22Rv1 (cell line): ENCODE data around the gene IL1R1.

Source experiments
- H3K27ac ChIP-seq: fragments of 450-650 bp; 2 replicates; pipeline ENCODE4 v1.5.1; 2017
- CTCF ChIP-seq: fragments of 450-650 bp; IDR thresholded peaks from 2 replicates; pipeline ENCODE4 v1.5.1; 2017; ENCODE audit warnings: mild to moderate bottlenecking
- ZFX ChIP-seq: fragments of 450-650 bp; IDR thresholded peaks from 2 replicates; pipeline ENCODE4 v1.6.1; 2017; ENCODE audit warnings: antibody characterized with exemption, borderline replicate concordance

IL1R1 gene

GRCh38 chr2:102141970-102142828 is at the start of gene IL1R1:
Gene IL1R1 (plus strand): TSS chr2:102142746. CDS start chr2:102157725, 14,979 bp downstream.
- peak within 1 kb of the TSS; percentile 46; the same call in 1 of the 2 replicates for H3K27ac ChIP-seq
- TF ChIP-seq ZFX (no peak), CTCF (no peak)

GRCh38 chr2:102093662-102094061 is 48.9 kb upstream of the IL1R1 start:
- no peak overlapping the region for H3K27ac ChIP-seq
- TF ChIP-seq CTCF, result no peak
- no peak for TF ChIP-seq ZFX

GRCh38 chr2:102094917-102095316 is 47.6 kb upstream of the IL1R1 start:
- TF ChIP-seq ZFX (no peak), CTCF (no peak)
- H3K27ac ChIP-seq, result no peak overlapping the region

- no peak overlapping the region for H3K27ac ChIP-seq
- no peak for TF ChIP-seq ZFX
- no peak for TF ChIP-seq CTCF
Measured at GRCh38 chr2:102096103-102096502, 46.4 kb upstream of the IL1R1 start.

GRCh38 chr2:102098756-102099155 is 43.8 kb upstream of the IL1R1 start:
- H3K27ac ChIP-seq, result no peak overlapping the region

GRCh38 chr2:102099536-102100298 is 42.8 kb upstream of the IL1R1 start:
- H3K27ac ChIP-seq, result no peak overlapping the region
- no peak for TF ChIP-seq ZFX
- TF ChIP-seq CTCF, result no peak

More at GRCh38 chr2:102098756-102099155, 43.8 kb upstream of the IL1R1 start:
- TF ChIP-seq CTCF (no peak), ZFX (no peak)
